ENCODE results near the gene TMEM131L.
"Not testable (repeated sequence)": the region's sequence is repeated elsewhere in the genome, so short reads cannot be mapped to it uniquely, and the experiment has no call there.

Gene TMEM131L

DNA sequence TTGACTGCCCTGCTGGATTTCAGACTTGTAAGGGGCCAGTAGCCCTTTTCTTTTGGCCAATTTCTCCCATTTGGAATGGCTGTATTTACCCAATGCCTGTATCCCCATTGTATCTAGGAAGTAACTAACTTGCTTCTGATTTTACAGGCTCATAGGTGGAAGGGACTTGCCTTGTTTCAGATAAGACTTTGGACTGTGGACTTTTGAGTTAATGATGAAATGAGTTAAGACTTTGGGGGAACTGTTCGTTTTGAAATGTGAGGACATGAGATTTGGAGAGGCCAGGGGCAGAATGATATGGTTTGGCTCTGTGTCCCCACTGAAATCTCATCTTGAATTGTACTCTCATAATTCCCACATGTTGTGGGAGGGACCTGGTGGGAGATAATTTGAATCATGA, 200.3 kb downstream of the TMEM131L start:
- DNase-seq = not testable (repeated sequence)

DNA sequence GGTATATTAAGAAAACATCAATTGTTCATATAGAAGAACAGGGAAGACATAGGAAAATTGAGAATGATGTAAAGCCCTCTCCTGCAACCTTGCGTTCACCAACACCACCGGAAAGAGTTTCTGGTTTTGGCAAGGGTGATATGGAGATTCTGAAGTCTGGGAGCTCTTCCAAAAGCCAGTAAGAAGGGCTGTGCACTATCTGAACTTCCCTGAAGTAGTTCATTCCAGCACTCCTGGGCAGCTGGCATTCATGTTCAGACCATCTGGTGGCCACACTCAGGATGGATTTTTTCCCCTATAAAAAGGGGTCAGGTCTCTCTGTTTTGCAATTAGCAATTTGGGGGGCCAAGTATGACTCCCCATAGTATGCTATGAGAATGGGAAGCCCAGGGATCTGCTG, 202.5 kb downstream of the TMEM131L start:
- DNase-seq = no peak

DNA sequence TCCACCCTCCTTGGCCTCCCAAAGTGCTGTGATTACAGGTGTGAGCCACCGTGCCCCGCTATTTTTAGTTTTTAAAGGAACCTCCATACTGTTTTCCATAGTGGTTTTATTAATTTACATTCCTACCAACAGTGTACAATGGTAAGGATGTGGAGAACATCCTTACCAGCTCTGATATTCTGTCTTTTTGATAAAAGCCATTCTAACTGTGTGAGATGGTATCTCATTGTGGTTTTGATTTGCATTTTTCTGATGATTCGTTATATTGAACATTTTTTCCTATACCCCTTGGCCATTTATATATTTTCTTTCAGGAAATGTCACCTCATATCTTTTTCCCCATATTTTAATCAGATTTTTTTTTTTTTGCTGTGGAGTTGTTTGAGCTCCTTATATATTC, 203.7 kb downstream of the TMEM131L start:
- DNase-seq = no peak

DNA sequence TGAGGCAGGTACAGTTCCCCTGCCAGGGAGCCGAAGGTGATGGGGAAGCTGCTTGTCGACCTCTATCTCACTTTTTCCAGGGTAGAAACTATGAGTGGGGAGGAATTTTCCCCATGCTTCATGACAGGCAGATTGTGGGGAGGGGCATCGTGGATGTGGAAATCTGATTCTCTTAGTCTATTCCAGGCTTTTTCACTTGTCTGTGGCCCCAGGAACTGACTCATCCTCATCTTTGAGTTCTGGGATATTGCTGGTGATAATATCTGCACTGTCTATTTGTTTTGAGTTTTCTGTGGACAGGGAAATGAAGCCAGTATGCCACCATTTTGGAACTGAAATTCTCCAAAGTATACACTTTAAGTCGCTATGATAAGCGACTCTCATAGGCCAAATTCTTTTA, 210.3 kb downstream of the TMEM131L start:
- no peak for DNase-seq

DNA sequence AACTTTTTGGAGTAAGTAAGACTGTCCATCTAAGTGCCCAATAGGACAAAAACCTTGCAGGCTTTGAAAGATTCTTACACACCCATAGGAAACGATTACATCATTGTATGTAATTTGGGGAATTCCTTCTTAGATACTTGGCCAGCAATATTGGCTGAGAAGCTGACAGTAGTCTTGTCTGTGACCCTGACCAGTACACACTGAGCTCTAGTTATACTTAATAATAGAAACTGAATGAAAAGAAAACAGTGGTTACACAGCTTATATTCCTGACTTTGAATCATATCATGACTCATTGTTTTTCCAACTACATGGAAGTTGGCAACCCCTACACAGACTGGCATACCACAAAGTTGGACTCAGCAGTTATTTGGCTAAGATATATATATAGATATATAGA, 210.8 kb downstream of the TMEM131L start:
- no peak for DNase-seq

DNA sequence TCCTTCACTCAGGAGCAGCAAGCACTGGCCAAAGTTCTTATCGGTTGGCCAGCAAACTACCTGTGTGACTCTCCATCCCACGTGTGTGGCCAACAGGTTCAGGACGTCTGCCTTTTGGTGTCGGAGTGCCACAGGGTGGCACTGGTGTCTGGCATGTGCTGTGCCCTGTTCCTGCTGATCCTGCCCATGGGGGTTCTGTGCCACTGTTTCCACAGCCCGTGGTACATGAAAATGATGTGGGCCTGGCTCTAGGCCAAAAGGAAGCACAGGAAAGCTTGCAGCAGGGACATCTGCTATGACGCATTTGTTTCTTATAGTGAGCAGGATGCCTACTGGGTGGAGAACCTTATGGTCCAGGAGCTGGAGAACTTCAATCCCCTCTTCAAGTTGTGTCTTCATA, 213.3 kb downstream of the TMEM131L start:
- no peak for DNase-seq

DNA sequence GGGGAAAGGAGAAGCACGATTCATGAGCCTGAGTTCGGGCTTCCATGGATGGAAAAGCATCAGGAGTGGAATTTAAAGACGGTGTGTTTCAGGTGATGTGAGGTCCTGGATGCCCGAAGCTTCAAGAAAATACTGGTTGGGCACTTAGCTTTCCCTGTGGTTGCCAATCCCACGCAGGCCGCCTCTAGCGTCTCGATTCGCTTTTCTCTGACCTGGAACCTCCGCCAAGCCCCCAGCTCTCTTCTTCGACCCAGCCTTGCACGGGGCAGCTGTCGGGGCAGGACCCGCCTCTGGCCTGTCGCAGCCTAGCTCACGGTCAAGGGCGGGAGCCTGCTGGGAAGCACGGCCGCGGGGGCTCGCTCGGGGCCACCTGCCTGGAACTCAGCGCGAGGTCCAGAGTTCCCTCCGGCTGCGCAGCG, 217.6 kb downstream of the TMEM131L start:
- no peak for DNase-seq

DNA sequence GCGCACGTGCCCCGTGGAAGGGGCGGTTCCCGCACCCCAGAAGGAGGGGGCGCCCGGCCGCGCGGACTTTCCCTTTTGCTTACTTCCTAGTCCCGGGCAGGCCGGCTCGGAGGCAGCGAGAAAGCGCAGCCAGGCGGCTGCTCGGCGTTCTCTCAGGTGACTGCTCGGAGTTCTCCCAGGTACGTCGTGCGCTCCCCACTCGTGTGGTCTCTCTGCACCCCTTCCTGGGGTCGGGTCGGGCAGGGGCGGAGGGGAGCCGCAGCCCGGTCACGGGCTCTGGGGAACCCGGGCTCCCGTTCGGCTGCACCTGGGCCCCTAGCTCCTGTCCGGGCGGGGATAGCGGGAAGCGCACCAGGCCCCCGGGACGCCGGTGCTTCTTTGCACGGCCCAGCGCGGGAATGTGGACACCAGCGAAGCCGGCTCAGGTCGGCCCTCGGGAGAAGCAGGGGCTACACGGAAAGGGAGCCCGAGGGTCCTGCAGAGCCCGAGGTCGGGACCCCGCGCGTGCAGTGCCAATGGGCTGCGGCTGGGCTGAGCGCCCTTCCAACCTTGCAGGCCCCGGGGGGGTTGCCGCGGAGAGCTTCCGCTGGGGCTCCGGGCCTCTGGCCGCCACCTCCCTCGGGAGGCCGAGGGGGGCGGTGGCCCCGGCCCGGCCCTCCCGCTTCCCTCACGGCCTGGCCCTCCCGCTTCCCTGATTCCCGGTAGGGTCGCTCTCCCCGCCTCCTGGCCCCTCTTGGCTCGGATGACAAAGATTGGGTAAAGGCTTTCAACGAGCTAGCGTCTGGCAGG, 218.2 kb downstream of the TMEM131L start, which contains the start of gene TLR2:
TLR2 (plus strand) TSS at position 99 of the 789 bp plus-strand sequence. CDS start 18,628 bp downstream, outside the sequence.
- DNase-seq = peak; percentile 9

DNA sequence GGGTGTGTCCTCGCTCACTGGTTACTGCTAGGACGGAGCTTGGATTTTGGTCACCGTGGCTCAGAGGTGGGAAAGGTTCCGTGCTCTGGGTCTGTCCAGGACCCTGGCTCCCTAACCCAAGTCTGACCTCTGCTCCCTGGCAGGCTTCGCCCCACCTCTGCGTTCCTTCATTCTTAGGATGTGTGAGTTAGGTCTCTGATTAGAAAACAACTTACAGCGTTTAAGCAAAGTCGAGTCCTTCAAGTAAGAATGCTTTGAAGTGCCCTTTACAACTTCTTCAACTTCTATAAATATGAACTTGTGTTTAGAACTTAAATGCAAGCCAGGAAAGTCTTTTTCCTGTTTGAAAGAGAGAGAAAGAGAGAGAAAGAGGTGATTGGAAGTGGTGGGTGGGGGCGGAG, 218.8 kb downstream of the TMEM131L start:
- no peak for DNase-seq

Data from hematopoietic multipotent progenitor cell treated with erythropoietin and hydrocortisone succinate and interleukin-3 and kit ligand, for 8 days (in vitro differentiated cells).